Measurements from ENCODE around the gene PCDHB2.
"Not testable (repeated sequence)": the region's sequence is repeated elsewhere in the genome, so short reads cannot be mapped to it uniquely, and the experiment has no call there.

PCDHB2 gene

GRCh38 chr5:141094481-141095262 lies at the start of gene PCDHB2:
Gene PCDHB2, plus strand, starts transcription at chr5:141094615. Its CDS starts 176 bp downstream, at chr5:141094791.
- DNase-seq = peak; percentile 45

- DNase-seq = peak; percentile 8
Observed at GRCh38 chr5:141050622-141051520, 43.5 kb upstream of the PCDHB2 start, which contains the start of gene PCDHB1. Gene PCDHB1, plus strand, starts transcription at chr5:141051374. Its CDS starts 97 bp downstream, at chr5:141051471.

- DNase-seq = no peak
Observed at GRCh38 chr5:141051521-141051866, 42.9 kb upstream of the PCDHB2 start.

GRCh38 chr5:141077826-141078225 lies 16.6 kb upstream of the PCDHB2 start:
- no peak for DNase-seq

DNA sequence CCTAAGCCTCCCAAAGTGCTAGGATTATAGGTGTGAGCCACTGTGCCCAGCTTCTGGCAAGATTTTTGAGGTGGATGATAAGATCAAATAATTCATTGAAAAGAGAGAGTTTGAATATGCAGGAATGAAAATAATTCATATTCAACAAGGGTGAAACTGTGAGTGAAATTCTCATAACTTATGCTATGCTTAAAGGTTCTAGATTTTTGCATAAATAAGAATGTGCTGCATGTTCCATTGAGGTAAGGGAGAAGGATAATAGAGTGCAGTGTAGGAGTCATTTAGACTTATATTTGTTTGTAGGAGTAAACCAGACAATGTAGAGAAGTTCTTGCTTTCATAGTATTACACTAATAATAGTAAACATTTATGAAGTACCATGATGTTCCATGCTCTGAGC lies 12.2 kb upstream of the PCDHB2 start:
- no peak for DNase-seq

DNA sequence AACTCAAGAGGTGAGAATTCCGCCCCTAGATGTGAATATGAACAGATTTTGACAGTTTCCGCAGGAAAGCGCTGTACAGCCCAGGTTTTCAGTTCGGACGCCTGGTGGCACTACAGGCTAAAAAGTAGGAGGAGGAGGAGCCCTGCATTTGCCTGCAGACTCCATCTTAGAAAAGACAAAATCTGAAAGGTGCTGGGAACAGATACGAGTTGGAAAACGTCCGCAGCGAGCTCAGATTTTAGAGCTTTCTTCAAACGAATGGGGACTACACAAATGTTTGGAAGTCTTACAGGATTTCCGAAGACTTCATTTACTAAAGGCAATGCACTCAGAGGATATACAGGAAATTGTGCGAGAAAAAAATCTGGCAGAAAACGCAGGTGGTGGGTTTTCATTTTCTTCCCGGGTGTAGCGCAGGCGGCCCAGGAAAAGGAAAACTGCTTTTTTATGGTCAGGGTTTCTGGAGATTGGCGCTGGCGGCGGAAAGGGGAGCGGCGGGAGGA lies 9.9 kb upstream of the PCDHB2 start:
- peak; percentile 21 for DNase-seq

- peak; percentile 0 for DNase-seq
Observed at GRCh38 chr5:141095263-141095641, 837 bp downstream of the PCDHB2 start.

DNA sequence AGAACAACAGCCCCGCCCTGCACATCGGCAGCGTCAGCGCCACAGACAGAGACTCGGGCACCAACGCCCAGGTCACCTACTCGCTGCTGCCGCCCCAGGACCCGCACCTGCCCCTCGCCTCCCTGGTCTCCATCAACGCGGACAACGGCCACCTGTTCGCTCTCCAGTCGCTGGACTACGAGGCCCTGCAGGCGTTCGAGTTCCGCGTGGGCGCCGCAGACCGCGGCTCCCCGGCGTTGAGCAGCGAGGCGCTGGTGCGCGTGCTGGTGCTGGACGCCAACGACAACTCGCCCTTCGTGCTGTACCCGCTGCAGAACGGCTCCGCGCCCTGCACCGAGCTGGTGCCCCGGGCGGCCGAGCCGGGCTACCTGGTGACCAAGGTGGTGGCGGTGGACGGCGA lies 1.8 kb downstream of the PCDHB2 start:
- not testable (repeated sequence) for DNase-seq

DNA sequence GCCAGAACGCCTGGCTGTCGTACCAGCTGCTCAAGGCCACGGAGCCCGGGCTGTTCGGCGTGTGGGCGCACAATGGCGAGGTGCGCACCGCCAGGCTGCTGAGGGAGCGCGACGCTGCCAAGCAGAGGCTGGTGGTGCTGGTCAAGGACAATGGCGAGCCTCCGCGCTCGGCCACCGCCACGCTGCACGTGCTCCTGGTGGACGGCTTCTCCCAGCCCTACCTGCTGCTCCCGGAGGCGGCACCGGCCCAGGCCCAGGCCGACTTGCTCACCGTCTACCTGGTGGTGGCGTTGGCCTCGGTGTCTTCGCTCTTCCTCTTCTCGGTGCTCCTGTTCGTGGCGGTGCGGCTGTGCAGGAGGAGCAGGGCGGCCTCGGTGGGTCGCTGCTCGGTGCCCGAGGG lies 2.2 kb downstream of the PCDHB2 start:
- not testable (repeated sequence) for DNase-seq

- peak; percentile 50 for DNase-seq
Observed at GRCh38 chr5:141100243-141100805, 5.9 kb downstream of the PCDHB2 start, which contains the start of gene PCDHB3. Gene PCDHB3, plus strand, starts transcription at chr5:141100473. Its CDS starts 177 bp downstream, at chr5:141100650.

DNA sequence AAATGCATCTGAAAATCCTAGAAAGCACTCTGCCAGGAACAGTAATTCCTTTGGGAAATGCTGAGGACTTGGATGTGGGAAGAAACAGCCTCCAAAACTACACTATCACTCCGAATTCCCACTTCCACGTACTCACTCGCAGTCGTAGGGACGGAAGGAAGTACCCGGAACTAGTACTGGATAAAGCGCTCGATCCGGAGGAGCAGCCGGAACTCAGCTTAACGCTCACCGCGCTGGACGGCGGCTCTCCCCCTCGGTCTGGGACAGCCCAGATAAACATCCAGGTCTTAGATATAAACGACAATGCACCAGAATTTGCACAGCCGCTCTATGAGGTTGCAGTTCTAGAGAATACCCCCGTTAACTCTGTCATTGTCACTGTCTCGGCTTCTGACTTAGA lies 6.6 kb downstream of the PCDHB2 start:
- DNase-seq = peak; percentile 0

GRCh38 chr5:141102070-141102469 lies 7.7 kb downstream of the PCDHB2 start:
- DNase-seq = not testable (repeated sequence)

DNA sequence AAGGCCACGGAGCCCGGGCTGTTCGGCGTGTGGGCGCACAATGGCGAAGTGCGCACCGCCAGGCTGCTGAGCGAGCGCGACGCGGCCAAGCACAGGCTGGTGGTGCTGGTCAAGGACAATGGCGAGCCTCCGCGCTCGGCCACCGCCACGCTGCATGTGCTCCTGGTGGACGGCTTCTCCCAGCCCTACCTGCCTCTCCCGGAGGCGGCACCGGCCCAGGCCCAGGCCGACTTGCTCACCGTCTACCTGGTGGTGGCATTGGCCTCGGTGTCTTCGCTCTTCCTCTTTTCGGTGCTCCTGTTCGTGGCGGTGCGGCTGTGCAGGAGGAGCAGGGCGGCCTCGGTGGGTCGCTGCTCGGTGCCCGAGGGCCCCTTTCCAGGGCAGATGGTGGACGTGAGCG lies 8.1 kb downstream of the PCDHB2 start:
- DNase-seq = not testable (repeated sequence)

- no peak for DNase-seq
Observed at GRCh38 chr5:141105350-141105749, 10.9 kb downstream of the PCDHB2 start.

DNA sequence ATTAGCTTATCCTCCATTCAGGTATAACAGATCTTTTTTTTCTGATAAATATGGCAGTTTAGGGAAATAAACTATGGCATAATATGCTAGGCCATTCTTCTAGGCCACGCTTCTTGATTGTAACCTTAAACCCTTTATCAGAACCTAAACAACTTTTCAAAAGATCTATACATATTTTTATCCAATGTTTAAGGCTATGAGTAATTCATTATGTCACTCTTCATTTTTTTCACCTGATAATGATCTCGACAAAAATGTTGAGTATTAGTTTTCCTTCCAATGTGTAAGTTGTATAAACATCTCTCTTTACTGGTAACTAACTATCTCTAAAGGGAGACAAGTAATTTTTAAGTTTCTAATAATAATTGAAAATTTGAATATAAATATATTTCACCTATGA lies 24.8 kb downstream of the PCDHB2 start:
- no peak for DNase-seq

DNA sequence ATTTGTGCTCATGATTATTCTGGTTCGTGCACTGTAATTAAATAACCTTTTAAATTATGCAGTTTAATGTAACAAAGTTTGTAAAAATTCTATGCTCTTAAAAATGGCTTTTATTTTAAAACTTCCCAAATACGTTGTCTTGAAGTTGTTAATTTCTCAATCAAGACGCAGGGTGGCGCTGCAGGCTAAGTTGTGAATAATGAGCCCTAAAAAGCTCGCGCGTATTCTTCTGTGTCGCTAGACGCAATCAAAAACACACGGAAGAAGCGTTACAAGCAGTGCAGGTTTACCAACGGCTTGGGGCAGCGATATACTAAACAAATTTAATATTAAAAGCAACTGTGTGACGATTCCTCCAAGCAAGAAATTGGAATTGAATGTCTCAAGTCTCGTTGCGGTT lies 27.1 kb downstream of the PCDHB2 start, which contains the start of gene PCDHB4:
TSS of gene PCDHB4 (plus strand) at position 256 of the 400 bp plus-strand sequence. CDS start 181 bp downstream, outside the sequence.
- DNase-seq = peak; percentile 15

GRCh38 chr5:141121985-141122384 lies 27.6 kb downstream of the PCDHB2 start:
- DNase-seq = peak; percentile 1

DNA sequence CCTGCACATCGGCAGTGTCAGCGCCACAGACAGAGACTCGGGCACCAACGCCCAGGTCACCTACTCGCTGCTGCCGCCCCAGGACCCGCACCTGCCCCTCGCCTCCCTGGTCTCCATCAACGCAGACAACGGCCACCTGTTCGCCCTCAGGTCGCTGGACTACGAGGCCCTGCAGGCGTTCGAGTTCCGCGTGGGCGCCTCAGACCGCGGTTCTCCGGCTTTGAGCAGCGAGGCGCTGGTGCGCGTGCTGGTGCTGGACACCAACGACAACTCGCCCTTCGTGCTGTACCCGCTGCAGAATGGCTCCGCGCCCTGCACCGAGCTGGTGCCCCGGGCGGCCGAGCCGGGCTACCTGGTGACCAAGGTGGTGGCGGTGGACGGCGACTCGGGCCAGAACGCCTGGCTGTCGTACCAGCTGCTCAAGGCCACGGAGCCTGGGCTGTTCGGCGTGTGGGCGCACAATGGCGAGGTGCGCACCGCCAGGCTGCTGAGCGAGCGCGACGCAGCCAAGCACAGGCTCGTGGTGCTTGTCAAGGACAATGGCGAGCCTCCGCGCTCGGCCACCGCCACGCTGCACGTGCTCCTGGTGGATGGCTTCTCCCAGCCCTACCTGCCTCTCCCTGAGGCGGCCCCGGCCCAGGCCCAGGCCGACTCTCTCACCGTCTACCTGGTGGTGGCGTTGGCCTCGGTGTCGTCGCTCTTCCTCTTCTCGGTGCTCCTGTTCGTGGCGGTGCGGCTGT lies 29.2 kb downstream of the PCDHB2 start:
- not testable (repeated sequence) for DNase-seq

GRCh38 chr5:141127305-141127704 lies 32.9 kb downstream of the PCDHB2 start:
- no peak for DNase-seq

- peak; percentile 31 for DNase-seq
Observed at GRCh38 chr5:141135030-141135717, 40.8 kb downstream of the PCDHB2 start, which contains the start of gene PCDHB5. Gene PCDHB5, plus strand, starts transcription at chr5:141135206. Its CDS starts 229 bp downstream, at chr5:141135435.

DNA sequence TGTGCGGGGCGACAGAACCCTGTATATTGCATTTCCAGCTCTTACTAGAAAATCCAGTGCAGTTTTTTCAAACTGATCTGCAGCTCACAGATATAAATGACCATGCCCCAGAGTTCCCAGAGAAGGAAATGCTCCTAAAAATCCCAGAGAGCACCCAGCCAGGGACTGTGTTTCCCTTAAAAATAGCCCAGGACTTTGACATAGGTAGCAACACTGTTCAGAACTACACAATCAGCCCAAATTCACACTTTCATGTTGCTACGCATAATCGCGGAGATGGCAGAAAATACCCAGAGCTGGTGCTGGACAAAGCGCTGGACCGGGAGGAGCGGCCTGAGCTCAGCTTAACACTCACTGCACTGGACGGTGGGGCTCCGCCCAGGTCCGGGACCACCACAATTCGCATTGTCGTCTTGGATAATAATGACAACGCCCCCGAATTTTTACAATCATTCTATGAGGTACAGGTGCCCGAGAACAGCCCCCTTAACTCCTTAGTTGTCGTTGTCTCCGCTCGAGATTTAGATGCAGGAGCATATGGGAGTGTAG lies 41.4 kb downstream of the PCDHB2 start:
- DNase-seq = peak; percentile 0

Data from eye (tissue), 1 donor.